ENCODE data around the gene PCGF5.

The PCGF5 gene

GRCh38 chr10:91309711-91310110 lies 89.2 kb downstream of the PCGF5 start:
- no peak for TF ChIP-seq REST (IDR thresholded peaks at IDR 0.05; ENCODE audit: insufficient replicate concordance, low read depth)
- TF ChIP-seq POLR2AphosphoS5 (IDR thresholded peaks at IDR 0.05; ENCODE audit: low read depth) = no peak
- TF ChIP-seq GABPA (IDR thresholded peaks at IDR 0.05; ENCODE audit: low read depth) = no peak
- no peak for TF ChIP-seq CTCF (IDR thresholded peaks at IDR 0.05; ENCODE audit: insufficient read depth, low read length)
- no peak for TF ChIP-seq SPI1 (IDR thresholded peaks at IDR 0.05; ENCODE audit: borderline replicate concordance, low read depth)
- no peak for DNase-seq (ENCODE audit: low read depth in 1 of 2, low spot score in 1 of 2)
- no peak overlapping the region for H3K4me3 ChIP-seq (replicated peaks; ENCODE audit: insufficient read depth, low read length)
- H3K27ac ChIP-seq (replicated peaks) = no peak overlapping the region
- peaks cover 11% of the 10 kb centered on the region for H3K27me3 ChIP-seq (ENCODE audit: insufficient read depth, poor library complexity, severe bottlenecking)

- TF ChIP-seq POLR2AphosphoS5 (IDR thresholded peaks at IDR 0.05; ENCODE audit: low read depth) (no peak), GABPA (IDR thresholded peaks at IDR 0.05; ENCODE audit: low read depth) (no peak), REST (IDR thresholded peaks at IDR 0.05; ENCODE audit: insufficient replicate concordance, low read depth) (no peak), CTCF (IDR thresholded peaks at IDR 0.05; ENCODE audit: insufficient read depth, low read length) (no peak), SPI1 (IDR thresholded peaks at IDR 0.05; ENCODE audit: borderline replicate concordance, low read depth) (no peak)
- Histone ChIP-seq H3K27ac (replicated peaks) (no peak overlapping the region), H3K4me3 (replicated peaks; ENCODE audit: insufficient read depth, low read length) (no peak overlapping the region), H3K27me3 (ENCODE audit: insufficient read depth, poor library complexity, severe bottlenecking) (peaks cover 11% of the 10 kb centered on the region)
- DNase-seq (ENCODE audit: low read depth in 1 of 2, low spot score in 1 of 2) = no peak
Measured at GRCh38 chr10:91311601-91312381, 91.3 kb downstream of the PCGF5 start.

GRCh38 chr10:91312382-91312733 lies 91.9 kb downstream of the PCGF5 start:
- DNase-seq (ENCODE audit: low read depth in 1 of 2, low spot score in 1 of 2) = no peak
- H3K27ac ChIP-seq (replicated peaks) = no peak overlapping the region
- TF ChIP-seq POLR2AphosphoS5 (IDR thresholded peaks at IDR 0.05; ENCODE audit: low read depth) = no peak
- no peak for TF ChIP-seq CTCF (IDR thresholded peaks at IDR 0.05; ENCODE audit: insufficient read depth, low read length)
- no peak for TF ChIP-seq GABPA (IDR thresholded peaks at IDR 0.05; ENCODE audit: low read depth)
- no peak for TF ChIP-seq SPI1 (IDR thresholded peaks at IDR 0.05; ENCODE audit: borderline replicate concordance, low read depth)
- TF ChIP-seq REST (IDR thresholded peaks at IDR 0.05; ENCODE audit: insufficient replicate concordance, low read depth) = no peak
- H3K4me3 ChIP-seq (replicated peaks; ENCODE audit: insufficient read depth, low read length) = no peak overlapping the region
- H3K27me3 ChIP-seq (ENCODE audit: insufficient read depth, poor library complexity, severe bottlenecking) = peaks cover 11% of the 10 kb centered on the region

Measured in HL-60 (cell line).